BE2C (cell line): Measurements from ENCODE around the gene PGR.

Experiments used
- DNase-seq: peaks from one replicate; pipeline ENCODE4 v3.0.0-alpha.2; 2020
- H3K27me3 ChIP-seq: fragments of 250-450 bp; sonication (Bioruptor Pico); 2 replicates; pipeline ENCODE4 v1.5.1; 2020; ENCODE audit warnings: mild to moderate bottlenecking
- H3K36me3 ChIP-seq: fragments of 250-450 bp; sonication (Bioruptor Pico); 2 replicates; pipeline ENCODE4 v1.5.1; 2020; ENCODE audit warnings: mild to moderate bottlenecking
- H3K4me1 ChIP-seq: fragments of 250-450 bp; sonication (Bioruptor Pico); 2 replicates; pipeline ENCODE4 v1.5.1; 2020
- H3K4me3 ChIP-seq: 2 replicates; pipeline ENCODE4 v1.5.1; 2011; ENCODE audit warnings: low read depth, low read length
- H3K9me3 ChIP-seq: fragments of 250-450 bp; sonication (Bioruptor Pico); 2 replicates; pipeline ENCODE4 v1.5.1; 2020
- CTCF ChIP-seq: IDR thresholded peaks from 2 replicates; pipeline ENCODE4 v1.5.1; 2012; ENCODE audit warnings: mild to moderate bottlenecking, low read depth, low read length

Gene PGR

DNA sequence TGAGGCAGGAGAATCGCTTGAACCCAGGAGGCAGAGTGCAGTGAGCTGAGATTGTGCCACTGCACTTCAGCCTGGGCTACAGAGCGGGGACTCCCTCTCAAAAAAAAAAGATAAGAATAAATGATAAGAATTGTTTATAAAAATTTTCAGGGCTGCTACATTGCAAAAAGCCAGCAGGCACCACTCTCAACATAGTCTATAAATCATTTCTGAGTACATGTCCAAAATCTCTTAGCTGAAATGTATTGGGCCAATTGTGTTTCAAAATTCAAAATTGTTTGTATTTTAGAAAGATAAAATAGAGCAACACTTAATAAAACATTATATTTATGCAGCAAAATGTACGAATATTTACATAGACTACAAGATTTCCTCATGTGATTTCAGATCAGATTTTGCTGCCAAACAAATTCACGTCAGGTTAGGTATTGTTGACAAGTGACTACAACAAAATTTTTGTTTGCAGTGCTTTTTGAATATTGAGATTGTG is 13.9 kb downstream of the PGR start:
- Histone ChIP-seq H3K4me1 (no peaks in the 10 kb centered on the region), H3K9me3 (no peaks in the 10 kb centered on the region), H3K36me3 (no peaks in the 10 kb centered on the region), H3K4me3 (no peak overlapping the region), H3K27me3 (peaks cover 10% of the 10 kb centered on the region)
- no peak for TF ChIP-seq CTCF
- DNase-seq, result no peak

GRCh38 chr11:101113540-101113939 is 16.1 kb downstream of the PGR start:
- no peak for DNase-seq
- Histone ChIP-seq H3K4me1 (no peaks in the 10 kb centered on the region), H3K36me3 (no peaks in the 10 kb centered on the region), H3K4me3 (no peak overlapping the region), H3K27me3 (peaks cover 7% of the 10 kb centered on the region), H3K9me3 (no peaks in the 10 kb centered on the region)
- no peak for TF ChIP-seq CTCF

DNA sequence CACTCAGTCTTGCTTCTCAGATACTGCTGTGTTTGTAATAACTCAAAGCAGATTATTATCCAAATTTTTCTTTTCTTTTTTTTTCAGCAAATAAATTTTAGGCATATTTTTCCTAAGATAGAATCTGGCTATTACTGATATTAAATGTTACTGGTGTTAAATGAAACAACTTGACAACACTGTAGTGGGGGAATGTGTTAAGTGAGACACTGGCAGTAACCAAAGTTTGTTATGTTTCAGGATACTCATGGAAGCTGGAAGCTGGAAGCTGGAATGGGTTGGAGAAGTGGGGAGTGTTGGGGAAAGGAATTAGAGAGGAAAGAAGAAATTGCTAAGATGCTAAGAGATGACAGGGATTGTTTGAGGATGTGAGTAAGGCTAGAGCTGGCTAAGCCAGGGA is 24.9 kb downstream of the PGR start:
- no peak for TF ChIP-seq CTCF
- Histone ChIP-seq H3K9me3 (no peaks in the 10 kb centered on the region), H3K4me3 (no peak overlapping the region), H3K36me3 (no peaks in the 10 kb centered on the region), H3K27me3 (no peaks in the 10 kb centered on the region; the same call in 1 of the 2 replicates), H3K4me1 (no peaks in the 10 kb centered on the region)
- no peak for DNase-seq

- no peak for TF ChIP-seq CTCF
- H3K27me3 ChIP-seq, result no peaks in the 10 kb centered on the region; the same call in 1 of the 2 replicates
- H3K4me3 ChIP-seq, result no peak overlapping the region
- H3K36me3 ChIP-seq, result no peaks in the 10 kb centered on the region
- no peaks in the 10 kb centered on the region for H3K4me1 ChIP-seq
- no peaks in the 10 kb centered on the region for H3K9me3 ChIP-seq
- no peak for DNase-seq
Observed at GRCh38 chr11:101103433-101103832, 26.2 kb downstream of the PGR start.

- Histone ChIP-seq H3K4me3 (no peak overlapping the region), H3K36me3 (no peaks in the 10 kb centered on the region), H3K27me3 (no peaks in the 10 kb centered on the region; the same call in 1 of the 2 replicates), H3K9me3 (no peaks in the 10 kb centered on the region), H3K4me1 (no peaks in the 10 kb centered on the region)
- DNase-seq, result no peak
- TF ChIP-seq CTCF, result no peak
Observed at GRCh38 chr11:101100601-101101000, 29.0 kb downstream of the PGR start.

- Histone ChIP-seq H3K9me3 (no peaks in the 10 kb centered on the region), H3K4me3 (no peak overlapping the region)
Observed at GRCh38 chr11:101096036-101096704, 33.4 kb downstream of the PGR start.

More at GRCh38 chr11:101096036-101096704, 33.4 kb downstream of the PGR start:
- no peak for DNase-seq
- H3K36me3 ChIP-seq, result no peaks in the 10 kb centered on the region
- H3K4me1 ChIP-seq, result no peaks in the 10 kb centered on the region
- H3K27me3 ChIP-seq, result no peaks in the 10 kb centered on the region
- no peak for TF ChIP-seq CTCF
